SIG-M5 (cell line): ENCODE data around the gene RHEBL1.
"Not testable (repeated sequence)": the region's sequence is repeated elsewhere in the genome, so short reads cannot be mapped to it uniquely, and the experiment has no call there.

Experiments
- DNase-seq: peaks from one replicate; lab custom pipeline; 2025; lab: John Stamatoyannopoulos, UW

Gene RHEBL1

DNA sequence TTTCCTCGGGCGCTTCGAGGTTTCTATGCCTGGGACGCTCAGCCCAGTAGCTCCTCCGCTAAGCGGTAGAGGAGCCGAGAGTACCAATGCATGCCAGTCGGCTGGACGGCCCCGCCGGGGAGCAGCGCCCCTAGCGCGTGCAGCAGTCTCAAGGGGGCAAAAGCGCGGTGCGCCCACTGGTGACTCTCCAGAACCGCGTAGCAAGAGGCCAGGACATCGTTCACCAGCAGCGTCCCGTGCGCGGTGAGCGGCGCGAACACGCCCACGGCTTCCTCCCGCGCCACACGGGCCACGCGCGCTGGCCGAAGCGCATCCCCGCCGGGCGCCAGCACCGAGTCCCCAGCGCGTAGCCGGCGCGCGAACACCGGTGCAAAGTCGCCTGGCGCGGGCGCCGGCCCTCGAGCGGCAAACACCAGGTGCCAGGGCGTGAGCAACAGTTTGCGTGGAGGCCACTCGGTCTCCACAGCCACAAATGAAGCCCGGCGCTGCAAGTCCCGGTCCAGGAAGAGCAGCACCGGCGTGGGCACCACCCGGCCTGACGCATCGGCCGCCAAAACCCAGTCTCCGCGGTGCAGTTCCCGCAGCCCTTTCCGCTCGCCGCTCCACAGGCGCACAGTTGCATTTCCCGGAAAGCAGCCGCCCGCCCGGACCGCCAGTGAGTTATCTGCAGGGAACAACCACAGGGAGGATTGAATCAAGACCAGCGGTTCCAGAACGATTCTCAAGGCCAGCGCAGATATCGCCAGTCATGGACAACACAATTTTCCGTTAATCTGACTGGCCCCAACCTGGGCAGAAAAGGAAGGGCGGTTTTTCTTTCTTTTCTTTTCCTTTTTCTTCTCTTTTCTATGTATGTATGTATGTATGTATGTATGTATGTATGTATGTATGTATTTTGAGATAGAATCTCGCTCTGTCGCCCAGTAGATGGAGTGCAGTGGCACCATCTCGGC is 20.3 kb upstream of the RHEBL1 start:
- no peak for DNase-seq

DNA sequence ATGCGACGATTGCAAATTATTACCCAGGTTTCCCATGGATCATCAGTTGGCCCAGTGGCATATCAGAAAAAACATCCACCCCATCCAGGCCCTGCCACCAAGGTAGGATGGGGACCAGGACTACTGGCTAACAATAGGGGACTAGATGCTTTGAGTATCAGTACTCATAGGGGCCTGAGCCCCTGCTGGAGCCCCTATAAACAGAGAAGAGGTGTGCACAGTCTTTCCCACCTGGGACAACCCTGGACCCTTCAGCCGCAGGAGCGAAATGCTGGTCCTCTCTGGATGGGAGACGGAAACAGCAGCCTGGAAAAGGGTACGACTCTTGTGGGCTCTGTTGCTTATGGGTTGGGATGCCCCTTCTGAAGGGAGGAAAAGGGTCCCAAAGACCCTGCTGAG is 19.2 kb upstream of the RHEBL1 start:
- no peak for DNase-seq

GRCh38 chr12:49088150-49088931 is 18.6 kb upstream of the RHEBL1 start:
- DNase-seq, result peak; percentile 57

GRCh38 chr12:49086116-49086515 is 16.3 kb upstream of the RHEBL1 start:
- DNase-seq, result no peak

- DNase-seq, result no peak
Observed at GRCh38 chr12:49084438-49084837, 14.7 kb upstream of the RHEBL1 start.

DNA sequence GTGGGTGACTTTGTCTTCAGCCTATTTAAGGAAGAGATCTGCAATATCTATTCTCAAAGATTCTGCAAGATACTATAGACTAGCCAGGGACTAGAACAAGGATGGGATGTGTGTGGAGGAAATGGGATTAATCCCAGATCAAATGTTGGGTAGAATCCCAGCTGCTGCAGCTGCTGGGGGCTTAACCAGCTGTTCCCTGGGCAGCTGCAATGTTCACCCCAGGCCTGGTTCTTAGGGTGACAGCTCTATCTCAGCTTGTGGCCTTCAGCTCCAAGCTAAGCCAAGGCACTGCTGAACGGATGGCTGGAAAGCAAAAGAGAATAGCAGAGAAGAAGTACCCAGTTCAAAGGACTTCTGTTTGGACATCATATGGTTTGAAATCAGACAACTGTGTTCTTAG is 10.0 kb upstream of the RHEBL1 start:
- DNase-seq, result no peak

DNA sequence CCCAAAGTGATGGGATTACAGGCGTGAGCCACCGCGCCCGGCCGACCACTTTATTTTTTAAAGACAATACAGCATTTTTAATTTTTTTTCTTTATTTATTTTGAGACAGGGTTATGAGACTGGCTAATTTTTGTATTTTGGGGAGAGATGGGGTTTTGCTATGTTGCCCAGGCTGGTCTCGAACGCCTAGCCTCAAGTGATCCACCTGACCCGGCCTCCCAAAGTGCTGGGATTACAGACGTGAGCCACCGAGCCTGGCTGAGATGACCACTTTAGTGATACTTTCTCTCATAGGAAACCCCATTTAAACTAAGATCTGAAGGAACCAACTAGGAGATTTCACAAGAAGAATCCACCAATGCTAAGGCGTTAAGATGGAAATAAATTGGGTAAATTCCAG is 1.2 kb upstream of the RHEBL1 start:
- no peak for DNase-seq

GRCh38 chr12:49068879-49069506 is 786 bp downstream of the RHEBL1 start:
- DNase-seq, result no peak

DNA sequence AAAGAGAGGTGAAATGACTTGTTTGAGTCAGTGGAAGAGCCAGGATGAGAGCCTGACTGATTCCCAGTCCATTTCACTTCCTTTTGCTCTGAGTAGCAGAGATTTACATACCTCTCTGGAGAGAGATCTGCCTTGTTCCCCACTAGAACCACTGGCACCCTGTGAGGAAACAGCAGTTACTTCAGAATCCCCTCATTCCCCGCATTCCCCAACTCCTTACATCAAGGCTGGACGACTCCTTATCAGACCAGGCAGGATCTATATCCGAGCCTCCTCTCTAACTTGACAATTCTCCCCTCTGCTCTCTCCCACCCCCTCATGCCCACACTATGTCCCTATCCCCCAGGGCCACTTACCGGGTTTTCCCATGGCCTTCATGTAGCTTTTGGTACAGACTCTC is 3.7 kb downstream of the RHEBL1 start:
- DNase-seq, result no peak

DNA sequence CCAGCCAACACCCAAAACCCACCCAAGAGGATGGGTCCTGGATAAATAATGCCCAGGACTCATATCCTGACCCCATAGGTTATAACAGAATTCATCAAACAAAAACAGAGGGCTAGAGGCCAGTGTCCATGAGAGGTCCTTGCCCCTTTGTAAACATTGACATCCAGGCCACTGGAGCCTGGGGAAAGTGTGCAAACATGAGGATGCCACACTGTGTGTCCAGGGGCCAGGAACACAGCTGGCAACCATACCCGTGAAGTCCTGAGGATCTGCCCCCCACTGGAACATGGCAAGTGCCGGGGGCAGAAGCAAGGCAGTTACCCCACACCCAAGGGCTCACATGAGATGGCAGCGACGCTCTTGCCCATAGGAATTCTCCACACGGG is 5.0 kb downstream of the RHEBL1 start:
- DNase-seq, result no peak

- DNase-seq, result not testable (repeated sequence)
Observed at GRCh38 chr12:49061916-49062315, 7.9 kb downstream of the RHEBL1 start.

- no peak for DNase-seq
Observed at GRCh38 chr12:49061157-49061650, 8.6 kb downstream of the RHEBL1 start.

DNA sequence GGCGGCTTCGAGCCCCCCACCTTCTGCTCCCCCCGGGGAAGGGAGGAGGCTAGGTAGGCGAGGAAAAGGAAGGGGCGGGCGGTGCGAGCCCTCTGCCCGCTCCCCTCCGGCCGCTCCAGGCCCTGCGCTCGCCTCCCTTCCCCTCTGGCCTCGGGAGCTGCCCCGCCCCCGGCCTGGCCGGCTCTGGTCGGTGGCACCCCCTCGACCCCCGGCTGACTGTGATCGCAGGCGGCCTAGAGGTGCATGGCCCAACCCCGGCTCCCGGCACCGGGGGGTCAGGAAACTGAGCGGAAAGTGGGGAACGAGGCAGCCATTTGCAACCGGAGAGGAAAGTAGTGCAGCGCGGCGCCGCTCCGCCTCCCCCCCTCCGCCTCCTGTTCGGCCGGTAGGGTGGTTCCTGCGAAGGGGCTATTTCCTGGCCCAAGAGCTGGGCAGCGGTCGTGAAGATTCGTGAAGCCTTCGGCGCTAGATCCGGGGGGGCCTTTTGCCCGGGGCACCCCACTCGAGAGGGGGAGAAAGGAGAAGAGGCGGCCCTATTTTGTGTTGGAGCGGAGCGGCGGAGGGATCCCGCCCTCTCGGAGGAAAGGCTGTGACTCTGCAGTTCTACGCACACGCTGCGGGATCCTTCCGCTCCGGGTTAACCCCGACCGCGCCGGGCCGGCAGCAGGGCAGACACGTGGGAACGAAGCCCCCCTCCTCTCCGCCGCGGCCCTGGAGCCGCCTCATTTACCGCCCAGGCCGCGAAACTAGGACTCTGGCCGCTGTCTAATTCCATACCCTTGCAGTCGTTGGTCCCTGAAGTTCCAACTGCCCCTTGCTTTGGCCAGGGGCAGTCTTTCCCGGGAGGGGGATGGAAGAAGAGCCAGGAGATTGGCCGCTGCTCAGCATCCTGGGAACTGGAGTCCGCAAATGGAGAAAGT is 9.3 kb downstream of the RHEBL1 start, which contains the start of gene KMT2D:
Gene KMT2D, minus strand, starts transcription at position 558 of the 920 bp plus-strand sequence. CDS start 5,470 bp downstream, outside the sequence.
- peak; percentile 65 for DNase-seq

GRCh38 chr12:49059299-49060171 is 10.2 kb downstream of the RHEBL1 start:
- DNase-seq, result no peak

DNA sequence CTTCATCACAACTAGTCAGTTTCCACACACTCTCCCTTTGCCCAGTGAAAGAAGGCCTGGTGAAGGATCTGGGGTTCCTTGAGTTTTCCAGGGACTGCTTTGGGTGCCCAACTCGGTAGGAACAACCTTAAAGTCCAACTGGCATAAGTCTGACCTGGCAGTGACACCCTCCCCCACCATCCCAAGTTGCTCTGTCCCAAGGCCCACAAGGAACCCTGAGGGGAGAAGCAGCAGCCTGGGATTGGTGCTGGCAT is 10.8 kb downstream of the RHEBL1 start:
- no peak for DNase-seq

- no peak for DNase-seq
Observed at GRCh38 chr12:49058366-49059044, 11.3 kb downstream of the RHEBL1 start.

- no peak for DNase-seq
Observed at GRCh38 chr12:49057888-49058287, 11.9 kb downstream of the RHEBL1 start.

DNA sequence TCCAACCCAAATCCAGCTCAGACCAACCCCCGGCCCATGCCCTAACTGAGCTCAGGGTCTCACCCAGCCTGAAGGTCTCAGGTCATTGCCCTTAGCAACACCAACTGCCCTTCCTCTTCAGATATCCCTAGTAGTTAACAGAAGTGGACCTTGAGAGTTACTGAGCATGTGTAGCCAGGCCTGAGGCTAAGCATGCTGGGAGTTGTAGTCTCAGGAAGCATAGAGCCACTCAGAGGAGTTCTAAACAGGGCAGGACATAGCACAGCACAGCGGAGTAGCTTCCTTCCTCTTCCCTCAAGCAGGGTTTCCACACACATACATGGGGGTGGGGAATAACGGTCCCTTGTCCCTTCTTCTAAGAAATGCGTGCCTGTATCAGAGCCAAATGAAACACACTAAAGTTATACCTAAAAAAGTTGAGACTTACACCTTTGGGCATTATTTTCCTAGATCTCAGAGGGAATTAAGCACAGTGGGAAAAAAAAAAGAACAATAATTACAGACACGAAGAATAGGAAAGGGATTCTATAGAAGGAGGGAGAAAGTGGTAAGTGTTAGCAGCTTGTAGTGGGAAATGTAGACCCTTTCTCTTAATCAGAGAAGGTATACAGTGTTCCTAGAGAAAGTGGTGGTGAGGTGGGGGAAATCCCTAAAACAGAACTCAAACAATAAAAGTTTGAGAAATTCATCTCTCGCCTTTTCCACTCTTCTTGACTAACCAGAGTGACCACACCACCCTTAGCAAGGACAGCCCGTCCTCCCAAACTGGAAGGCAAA is 13.6 kb downstream of the RHEBL1 start:
- DNase-seq, result peak; percentile 93

- DNase-seq, result no peak
Observed at GRCh38 chr12:49055092-49055491, 14.7 kb downstream of the RHEBL1 start.
